ENCODE results near the gene RAD51B. TPM values are rescaled to one million over a fixed set of nuclear protein-coding genes. Genes with fewer than 3 reads are reported as not detected.

Gene RAD51B
- total RNA-seq, 1 experiment from 2014 or later, result 20.0 TPM

DNA sequence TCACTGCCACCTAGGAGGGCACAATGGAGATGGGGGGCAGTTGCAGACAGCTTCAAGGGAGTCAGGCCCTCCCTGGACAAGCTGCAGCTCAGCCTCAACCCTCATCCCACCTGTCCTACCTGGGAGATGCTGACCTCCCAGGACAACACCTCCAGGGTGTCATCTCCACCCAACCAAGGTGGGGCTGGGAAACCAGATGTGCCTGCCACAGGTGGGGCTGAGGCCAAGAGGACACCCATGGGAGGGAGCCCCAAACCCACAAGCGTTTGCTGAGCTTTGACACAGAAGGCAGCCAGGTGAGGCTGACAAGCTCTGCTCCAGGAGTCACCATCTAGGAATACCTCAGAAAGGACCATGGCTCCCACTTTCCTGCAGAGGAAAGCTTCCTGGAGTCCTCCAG, 941.8 kb downstream of the RAD51B start:
- ChIA-PET CTCF (no interaction called here), RAD21 (ENCODE audit: low non-redundant PET in 1 of 2, low total read pairs in 2 of 2, uncharacterized antibody in 2 of 2, unreplicated experiment in 2 of 2) (no interaction called here), POLR2A (no interaction called here)
- H3K27me3 ChIP-seq (ENCODE audit: insufficient read depth, low read length), result no peaks in the 10 kb centered on the region
- no peak overlapping the region for H3K4me3 ChIP-seq (replicated peaks in 1 of 2; ENCODE audit: low read depth in 1 of 2, low read length in 2 of 2)
- no TSS peak for BruUV-seq (replicated peaks)
- no peaks in the 10 kb centered on the region for H3K36me3 ChIP-seq (ENCODE audit: control insufficient read depth in 1 of 2, insufficient read depth in 2 of 2, low read length in 2 of 2)
- TF ChIP-seq CEBPB (IDR thresholded peaks at IDR 0.05; ENCODE audit: low read depth) (no peak), ZFX (IDR thresholded peaks at IDR 0.05) (no peak), POLR2A (IDR thresholded peaks at IDR 0.05; ENCODE audit: borderline replicate concordance, extremely low read depth, insufficient read depth, insufficient read length) (no peak), EZH2 (IDR thresholded peaks at IDR 0.05) (no peak), EZH2phosphoT487 (IDR thresholded peaks at IDR 0.05; ENCODE audit: borderline replicate concordance) (no peak), SRF (IDR thresholded peaks at IDR 0.05; ENCODE audit: low read depth) (no peak), JUND (IDR thresholded peaks at IDR 0.05) (no peak), CBX3 (IDR thresholded peaks at IDR 0.05; ENCODE audit: low read depth) (no peak), ZNF274 (IDR thresholded peaks at IDR 0.05; ENCODE audit: low read depth, low read length) (no peak), FOSL1 (IDR thresholded peaks at IDR 0.05; ENCODE audit: low read depth) (no peak)
- TF ChIP-seq, protein P1, sequence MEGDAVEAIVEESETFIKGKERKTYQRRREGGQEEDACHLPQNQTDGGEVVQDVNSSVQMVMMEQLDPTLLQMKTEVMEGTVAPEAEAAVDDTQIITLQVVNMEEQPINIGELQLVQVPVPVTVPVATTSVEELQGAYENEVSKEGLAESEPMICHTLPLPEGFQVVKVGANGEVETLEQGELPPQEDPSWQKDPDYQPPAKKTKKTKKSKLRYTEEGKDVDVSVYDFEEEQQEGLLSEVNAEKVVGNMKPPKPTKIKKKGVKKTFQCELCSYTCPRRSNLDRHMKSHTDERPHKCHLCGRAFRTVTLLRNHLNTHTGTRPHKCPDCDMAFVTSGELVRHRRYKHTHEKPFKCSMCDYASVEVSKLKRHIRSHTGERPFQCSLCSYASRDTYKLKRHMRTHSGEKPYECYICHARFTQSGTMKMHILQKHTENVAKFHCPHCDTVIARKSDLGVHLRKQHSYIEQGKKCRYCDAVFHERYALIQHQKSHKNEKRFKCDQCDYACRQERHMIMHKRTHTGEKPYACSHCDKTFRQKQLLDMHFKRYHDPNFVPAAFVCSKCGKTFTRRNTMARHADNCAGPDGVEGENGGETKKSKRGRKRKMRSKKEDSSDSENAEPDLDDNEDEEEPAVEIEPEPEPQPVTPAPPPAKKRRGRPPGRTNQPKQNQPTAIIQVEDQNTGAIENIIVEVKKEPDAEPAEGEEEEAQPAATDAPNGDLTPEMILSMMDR (IDR thresholded peaks at IDR 0.05 in 2 of 3, conservative IDR thresholded peaks at IDR 0.05 in 1 of 3; ENCODE audit: borderline replicate concordance in 1 of 3, insufficient read depth in 1 of 3, low read depth in 2 of 3, low read length in 2 of 3), result no peak
- TF ChIP-seq, protein P2, sequence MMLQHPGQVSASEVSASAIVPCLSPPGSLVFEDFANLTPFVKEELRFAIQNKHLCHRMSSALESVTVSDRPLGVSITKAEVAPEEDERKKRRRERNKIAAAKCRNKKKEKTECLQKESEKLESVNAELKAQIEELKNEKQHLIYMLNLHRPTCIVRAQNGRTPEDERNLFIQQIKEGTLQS (IDR thresholded peaks at IDR 0.05), result no peak
- TF ChIP-seq, protein P3, sequence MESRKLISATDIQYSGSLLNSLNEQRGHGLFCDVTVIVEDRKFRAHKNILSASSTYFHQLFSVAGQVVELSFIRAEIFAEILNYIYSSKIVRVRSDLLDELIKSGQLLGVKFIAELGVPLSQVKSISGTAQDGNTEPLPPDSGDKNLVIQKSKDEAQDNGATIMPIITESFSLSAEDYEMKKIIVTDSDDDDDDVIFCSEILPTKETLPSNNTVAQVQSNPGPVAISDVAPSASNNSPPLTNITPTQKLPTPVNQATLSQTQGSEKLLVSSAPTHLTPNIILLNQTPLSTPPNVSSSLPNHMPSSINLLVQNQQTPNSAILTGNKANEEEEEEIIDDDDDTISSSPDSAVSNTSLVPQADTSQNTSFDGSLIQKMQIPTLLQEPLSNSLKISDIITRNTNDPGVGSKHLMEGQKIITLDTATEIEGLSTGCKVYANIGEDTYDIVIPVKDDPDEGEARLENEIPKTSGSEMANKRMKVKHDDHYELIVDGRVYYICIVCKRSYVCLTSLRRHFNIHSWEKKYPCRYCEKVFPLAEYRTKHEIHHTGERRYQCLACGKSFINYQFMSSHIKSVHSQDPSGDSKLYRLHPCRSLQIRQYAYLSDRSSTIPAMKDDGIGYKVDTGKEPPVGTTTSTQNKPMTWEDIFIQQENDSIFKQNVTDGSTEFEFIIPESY (IDR thresholded peaks at IDR 0.05; ENCODE audit: extremely low read depth, insufficient replicate concordance, low read length), result no peak
- TF ChIP-seq, protein P4, sequence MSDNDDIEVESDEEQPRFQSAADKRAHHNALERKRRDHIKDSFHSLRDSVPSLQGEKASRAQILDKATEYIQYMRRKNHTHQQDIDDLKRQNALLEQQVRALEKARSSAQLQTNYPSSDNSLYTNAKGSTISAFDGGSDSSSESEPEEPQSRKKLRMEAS (IDR thresholded peaks at IDR 0.05), result no peak
- DNase-seq (ENCODE audit: low read depth, low spot score) (no peak), ATAC-seq (no peak)
- H3K9me3 ChIP-seq (ENCODE audit: control insufficient read depth in 1 of 2, insufficient read depth in 1 of 2, low read depth in 1 of 2, low read length in 2 of 2), result no peaks in the 10 kb centered on the region
- H3K4me1 ChIP-seq (ENCODE audit: control insufficient read depth in 1 of 2, insufficient read depth in 2 of 2, low read length in 2 of 2), result peaks cover 5 to 14% of the 10 kb centered on the region in 2 experiments; a peak in 2 of 4 replicates
- no peak overlapping the region for H2AFZ ChIP-seq (ENCODE audit: low read depth, low read length, poor library complexity, severe bottlenecking)
- H3K9me2 ChIP-seq (ENCODE audit: insufficient read depth), result no peaks in the 10 kb centered on the region
- no peaks in the 10 kb centered on the region for H4K20me1 ChIP-seq (ENCODE audit: insufficient read depth)
- H3K9ac ChIP-seq (ENCODE audit: low read length), result no peak overlapping the region
- no peaks in the 10 kb centered on the region for H3K79me2 ChIP-seq (ENCODE audit: insufficient read depth, low read length)
- intact Hi-C loops (cut with micrococcal nuclease), result no loop called here
- no peak overlapping the region for H3K27ac ChIP-seq (ENCODE audit: low read depth, low read length)
- H3K4me2 ChIP-seq (ENCODE audit: low read length), result no peak overlapping the region

All from HCT116 (cell line).